Smooth muscle cell (in vitro differentiated cells): ENCODE measurements around the gene MLC1. TPM values are rescaled to one million over a fixed set of nuclear protein-coding genes. Genes with fewer than 3 reads are reported as not detected.

ENCODE experiments used
- DNase-seq: peaks from one replicate; lab custom pipeline; 2025; ENCODE audit not compliant: unreplicated experiment; lab: John Stamatoyannopoulos, UW
- H2AFZ ChIP-seq: fragments of 200-600 bp; sonication (generic); 2 replicates; pipeline ENCODE4 v1.6.0; 2016; ENCODE audit warnings: antibody characterized with exemption, low read depth, mild to moderate bottlenecking
- H3F3A ChIP-seq: fragments of 200-600 bp; sonication (generic); 2 replicates; pipeline ENCODE4 v1.6.0; 2017; ENCODE audit warnings: antibody characterized with exemption, low read depth
- H3K27ac ChIP-seq: fragments of 200-600 bp; sonication (generic); 2 replicates; pipeline ENCODE4 v1.5.1; 2016; ENCODE audit warnings: low read depth, mild to moderate bottlenecking
- H3K27me3 ChIP-seq: fragments of 200-600 bp; sonication (generic); 2 replicates; pipeline ENCODE4 v1.6.1; 2016; ENCODE audit warnings: low read depth, mild to moderate bottlenecking
- H3K36me3 ChIP-seq: fragments of 200-600 bp; sonication (generic); 2 replicates; pipeline ENCODE4 v1.5.1; 2016; ENCODE audit warnings: low read depth
- H3K4me1 ChIP-seq: fragments of 200-600 bp; sonication (generic); 2 replicates; pipeline ENCODE4 v1.5.1; 2016; ENCODE audit warnings: low read depth
- H3K4me2 ChIP-seq: fragments of 200-600 bp; sonication (generic); 2 replicates; pipeline ENCODE4 v1.6.0; 2016; ENCODE audit warnings: mild to moderate bottlenecking
- H3K4me3 ChIP-seq: fragments of 200-600 bp; sonication (generic); 2 replicates; pipeline ENCODE4 v1.5.1; 2016; ENCODE audit warnings: mild to moderate bottlenecking
- H3K79me2 ChIP-seq: fragments of 200-600 bp; sonication (generic); 2 replicates; pipeline ENCODE4 v1.6.0; 2016; ENCODE audit warnings: low read depth, mild to moderate bottlenecking
- H3K9ac ChIP-seq: fragments of 200-600 bp; sonication (generic); 2 replicates; pipeline ENCODE4 v1.6.0; 2016; ENCODE audit warnings: low read depth
- H3K9me3 ChIP-seq: fragments of 200-600 bp; sonication (generic); replicated peaks from 2 replicates; pipeline ENCODE4 v1.5.1; 2016; ENCODE audit warnings: low read depth
- H4K20me1 ChIP-seq: fragments of 200-600 bp; sonication (generic); 2 replicates; pipeline ENCODE4 v1.6.0; 2016; ENCODE audit warnings: low read depth
- CTCF ChIP-seq: fragments of 200-600 bp; sonication (generic); IDR thresholded peaks from 2 replicates; pipeline ENCODE4 v1.5.1; 2017; ENCODE audit warnings: borderline replicate concordance, mild to moderate bottlenecking, antibody characterized with exemption; ENCODE audit not compliant: insufficient read depth, poor library complexity, severe bottlenecking
- WGBS: methylation state at CpG from one replicate; pipeline ENCODE4 v1.1.7; 2016; ENCODE audit warnings: low lambda C conversion rate; 5-methylcytosine and 5-hydroxymethylcytosine counted together
- polyA plus RNA-seq: library from polyadenylated mRNA; unstranded; fragments of >200 nt; fragmentation: Nextera tagmentation; extraction: Ambion mirVana; gene quantifications from 2 replicates; pipeline ENCODE4 v1.2.1, GENCODE V29; 2016
- total RNA-seq: library from RNA; depleted of rRNA; stranded (reverse); fragments of >200 nt; gene quantifications from 2 replicates; pipeline ENCODE4 v1.2.3, GENCODE V29; 2014

The MLC1 gene
- total and polyA plus RNA-seq, 2 experiments from 2014 or later: 4.2 to 6.3 TPM

GRCh38 chr22:50112151-50113118 is 27.2 kb upstream of the MLC1 start:
- Histone ChIP-seq H3K27me3 (no peaks in the 10 kb centered on the region), H3K4me2 (peak overlapping the region; percentile 55), H3K4me1 (peaks cover 16% of the 10 kb centered on the region), H3F3A (no peaks in the 10 kb centered on the region), H3K79me2 (no peaks in the 10 kb centered on the region), H4K20me1 (no peaks in the 10 kb centered on the region), H3K9ac (peak overlapping the region; percentile 57), H3K4me3 (no peak overlapping the region), H2AFZ (peak overlapping the region; percentile 79), H3K9me3 (no peaks in the 10 kb centered on the region), H3K36me3 (no peaks in the 10 kb centered on the region), H3K27ac (peak overlapping the region; percentile 92)
- TF ChIP-seq CTCF: no peak
- 66% methylated on average over 24 of the region's 28 CpGs for WGBS
- DNase-seq: no peak

- Histone ChIP-seq H3K4me2 (no peak overlapping the region), H3K27ac (no peak overlapping the region), H3K36me3 (no peaks in the 10 kb centered on the region), H3K9me3 (no peaks in the 10 kb centered on the region), H3F3A (no peaks in the 10 kb centered on the region), H3K4me1 (peaks cover 16% of the 10 kb centered on the region), H3K79me2 (no peaks in the 10 kb centered on the region), H2AFZ (no peak overlapping the region), H3K4me3 (no peak overlapping the region), H4K20me1 (no peaks in the 10 kb centered on the region), H3K9ac (no peak overlapping the region), H3K27me3 (no peaks in the 10 kb centered on the region)
- TF ChIP-seq CTCF: no peak
- no peak for DNase-seq
- WGBS: 93% methylated on average over 1 of the region's 1 CpG
Observed at GRCh38 chr22:50111056-50111455, 25.8 kb upstream of the MLC1 start.

DNA sequence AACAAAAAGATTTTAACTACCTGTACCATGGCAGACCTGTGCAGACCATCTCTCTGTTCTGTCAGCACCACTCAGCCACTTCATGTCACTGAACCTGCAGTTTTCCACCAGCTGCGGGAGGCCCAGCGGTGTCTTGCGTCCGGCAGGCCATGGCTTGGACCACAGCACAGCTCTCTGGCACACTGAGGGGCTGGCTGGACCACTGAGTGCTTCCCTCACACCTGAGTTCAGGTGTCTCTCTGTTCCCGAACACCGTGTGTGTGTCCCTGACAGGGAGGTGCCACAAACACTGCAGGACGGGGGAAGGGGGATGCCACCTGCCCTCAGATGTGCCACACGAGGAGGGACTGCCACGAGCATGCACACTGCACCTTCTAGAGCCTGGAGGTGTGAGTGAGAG is 22.3 kb upstream of the MLC1 start:
- DNase-seq: no peak
- Histone ChIP-seq H3K27ac (no peak overlapping the region), H3K27me3 (no peaks in the 10 kb centered on the region), H4K20me1 (no peaks in the 10 kb centered on the region), H3K79me2 (no peaks in the 10 kb centered on the region), H3K9ac (no peak overlapping the region), H3F3A (no peaks in the 10 kb centered on the region), H3K4me3 (no peak overlapping the region), H3K4me1 (peaks cover 8% of the 10 kb centered on the region), H2AFZ (no peak overlapping the region), H3K36me3 (no peaks in the 10 kb centered on the region), H3K4me2 (no peak overlapping the region), H3K9me3 (no peaks in the 10 kb centered on the region)
- 96% methylated on average over 9 of the region's 9 CpGs for WGBS
- no peak for TF ChIP-seq CTCF
